CD14-positive monocyte (primary cell): ENCODE measurements around the gene TTC12. TPM values are rescaled to one million over a fixed set of nuclear protein-coding genes. Genes with fewer than 3 reads are reported as not detected.

Experiments used
- DNase-seq, 3 donors: peaks; one replicate each; pipeline ENCODE4 v3.0.0-alpha.2; 2011 to 2022
- H2AFZ ChIP-seq: 2 replicates; pipeline ENCODE4 v1.6.0; 2012; ENCODE audit warnings: mild to moderate bottlenecking, low read depth, low read length, inconsistent platforms; ENCODE audit not compliant: insufficient read depth, poor library complexity, severe bottlenecking
- H3K27ac ChIP-seq, 2 donors: 1 replicate in 1 of 2; 2 replicates in 1 of 2; pipeline ENCODE4 v1.5.1; 2012 to 2013; ENCODE audit warnings: low read length in 2 of 2, control low read depth in 1 of 2, inconsistent platforms in 1 of 2, low read depth in 1 of 2, mild to moderate bottlenecking in 1 of 2
- H3K27me3 ChIP-seq, 2 donors: one replicate each; pipeline versions ENCODE4 v1.6.0 to v1.6.1; 2011 to 2013; ENCODE audit warnings: low read length in 2 of 2; ENCODE audit not compliant: control insufficient read depth in 2 of 2, insufficient read depth in 2 of 2
- H3K36me3 ChIP-seq, 2 donors: replicated peaks in 1 of 2; 1 replicate in 1 of 2; 2 replicates in 1 of 2; pipeline versions ENCODE4 v1.5.1 to v1.6.1; 2012 to 2013; ENCODE audit warnings: low read length in 2 of 2, control low read depth in 1 of 2, inconsistent platforms in 1 of 2, mild to moderate bottlenecking in 1 of 2; ENCODE audit not compliant: insufficient read depth in 2 of 2, control insufficient read depth in 1 of 2
- H3K4me1 ChIP-seq, 2 donors: 1 replicate in 1 of 2; 2 replicates in 1 of 2; pipeline versions ENCODE4 v1.5.1 to v1.6.1; 2012 to 2013; ENCODE audit warnings: low read length in 2 of 2, control low read depth in 1 of 2, inconsistent platforms in 1 of 2, mild to moderate bottlenecking in 1 of 2, moderate library complexity in 1 of 2; ENCODE audit not compliant: insufficient read depth in 2 of 2, control insufficient read depth in 1 of 2
- H3K4me2 ChIP-seq: replicated peaks from 2 replicates; pipeline ENCODE3; 2012; ENCODE audit warnings: low read length, moderate library complexity, mild to moderate bottlenecking; ENCODE audit not compliant: poor library complexity, severe bottlenecking; ENCODE audit errors: extremely low read depth
- H3K4me3 ChIP-seq, 3 experiments: fragments of 200-600 bp in 1 of 3; sonication (generic) in 1 of 3; replicated peaks in 1 of 3; 1 replicate in 2 of 3; 2 replicates in 1 of 3; pipeline ENCODE4 v1.5.1; 2011 to 2013; ENCODE audit warnings: low read length in 3 of 3, mild to moderate bottlenecking in 3 of 3, control low read depth in 2 of 3, low read depth in 2 of 3, inconsistent platforms in 1 of 3, moderate library complexity in 1 of 3
- H3K79me2 ChIP-seq: 2 replicates; pipeline ENCODE4 v1.6.0; 2012; ENCODE audit warnings: mild to moderate bottlenecking, control low read depth, inconsistent platforms, low read length, moderate library complexity; ENCODE audit not compliant: insufficient read depth
- H3K9ac ChIP-seq: 2 replicates; pipeline ENCODE4 v1.6.0; 2017; ENCODE audit warnings: low read length, mild to moderate bottlenecking; ENCODE audit not compliant: insufficient read depth, poor library complexity, severe bottlenecking
- H3K9me3 ChIP-seq, 2 donors: replicated peaks in 1 of 2; 1 replicate in 1 of 2; 2 replicates in 1 of 2; pipeline versions ENCODE4 v1.5.1 to v1.6.1; 2012 to 2013; ENCODE audit warnings: low read length in 2 of 2, control low read depth in 1 of 2; ENCODE audit not compliant: control insufficient read depth in 1 of 2, insufficient read depth in 1 of 2
- H4K20me1 ChIP-seq: 2 replicates; pipeline ENCODE4 v1.6.0; 2012; ENCODE audit warnings: mild to moderate bottlenecking, low read length, control low read depth, moderate library complexity; ENCODE audit not compliant: insufficient read depth
- H3K27ac Mint-ChIP-seq, 7 donors: one replicate each; pipeline ENCODE4 v1.8.0; 2020; ENCODE audit warnings: mild to moderate bottlenecking in 7 of 7, mixed read lengths in 7 of 7, moderate library complexity in 6 of 7, inconsistent platforms in 2 of 7
- H3K27me3 Mint-ChIP-seq, 3 donors: one replicate each; pipeline ENCODE4 v1.8.0; 2021 to 2022; ENCODE audit warnings: low read depth in 3 of 3, mild to moderate bottlenecking in 3 of 3, mixed read lengths in 3 of 3, moderate library complexity in 3 of 3, inconsistent platforms in 1 of 3
- H3K36me3 Mint-ChIP-seq, 2 donors: one replicate each; pipeline ENCODE4 v1.8.0; 2020; ENCODE audit warnings: mixed read lengths in 2 of 2, inconsistent platforms in 1 of 2, mild to moderate bottlenecking in 1 of 2
- H3K4me1 Mint-ChIP-seq: one replicate; pipeline ENCODE4 v1.8.0; 2020; ENCODE audit warnings: mild to moderate bottlenecking, mixed read lengths
- H3K4me3 Mint-ChIP-seq, 2 donors: one replicate each; pipeline ENCODE4 v1.8.0; 2020; ENCODE audit warnings: mild to moderate bottlenecking in 2 of 2, mixed read lengths in 2 of 2, moderate library complexity in 1 of 2
- H3K9me3 Mint-ChIP-seq, 7 donors: one replicate each; pipeline ENCODE4 v1.8.0; 2020 to 2022; ENCODE audit warnings: mixed read lengths in 7 of 7, mild to moderate bottlenecking in 6 of 7, moderate library complexity in 6 of 7, inconsistent platforms in 2 of 7
- WGBS: methylation state at CpG from one replicate; pipeline ENCODE4 v1.1.5; 2013; ENCODE audit warnings: missing lambda C conversion rate; ENCODE audit not compliant: insufficient coverage; 5-methylcytosine and 5-hydroxymethylcytosine counted together
- intact Hi-C, 2 donors: fragments of 100-400 bp; cut with micrococcal nuclease; formaldehyde crosslinking; loops; one replicate each; pipeline versions ENCODE4 v1.15.0 to v1.15.1; 2023
- polyA plus RNA-seq, 3 donors: library from polyadenylated mRNA; depleted of rRNA in 1 of 3; unstranded in 2 of 3; stranded (reverse) in 1 of 3; fragments of 300-500 nt in 2 of 3; fragments of >200 nt in 1 of 3; fragmentation: Illumina TruSeq in 2 of 3; gene quantifications; 1 replicate in 2 of 3; 2 replicates in 1 of 3; pipeline ENCODE4 v1.2.3, GENCODE V29; 2012 to 2021
- TF ChIP-seq, protein P1 (sequence below): fragments of 200-600 bp; IDR thresholded peaks from one replicate; pipeline ENCODE4 v1.8.0; 2022; ENCODE audit warnings: antibody characterized with exemption, mild to moderate bottlenecking

Gene TTC12
- polyA plus RNA-seq, 3 donors: 1.7 to 3.0 (median 2.4) TPM

DNA sequence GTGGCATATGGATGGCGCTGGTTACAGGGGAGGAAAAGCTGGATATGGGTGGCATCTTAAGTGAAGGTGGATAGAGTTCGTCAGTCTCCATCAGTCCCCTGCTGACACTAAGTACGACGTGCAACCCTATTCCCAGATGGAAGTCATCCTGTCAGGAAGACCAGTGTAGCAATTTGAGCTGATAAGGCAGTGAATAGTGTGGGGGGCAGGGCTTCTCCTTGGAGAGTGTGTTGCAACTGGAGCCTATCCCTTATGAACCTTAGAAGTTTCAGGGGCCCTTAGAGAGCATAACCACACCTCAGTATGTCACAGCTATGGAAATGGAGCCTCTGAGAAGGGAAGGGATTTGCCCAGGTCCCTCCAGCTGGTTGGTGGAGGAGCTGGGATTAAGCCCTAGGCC, 37.1 kb downstream of the TTC12 start:
- Histone ChIP-seq H3K79me2 (no peaks in the 10 kb centered on the region), H3K27ac (no peak overlapping the region), H3K9me3 (peaks cover 4 to 7% of the 10 kb centered on the region in 2 donors), H3K27me3 (no peaks in the 10 kb centered on the region), H3K4me1 (no peaks in the 10 kb centered on the region), H3K4me3 (no peak overlapping the region), H3K36me3 (no peaks in the 10 kb centered on the region), H3K4me2 (no peak overlapping the region), H4K20me1 (no peaks in the 10 kb centered on the region), H2AFZ (no peak overlapping the region), H3K9ac (no peak overlapping the region)
- H3K9me3 Mint-ChIP-seq: peaks cover 2 to 18% (median 10%) of the 10 kb centered on the region in 7 donors
- H3K4me3 Mint-ChIP-seq: no peak overlapping the region
- DNase-seq: no peak
- no CpG with 5 or more reads among the region's 4 CpGs for WGBS
- TF ChIP-seq, protein P1, sequence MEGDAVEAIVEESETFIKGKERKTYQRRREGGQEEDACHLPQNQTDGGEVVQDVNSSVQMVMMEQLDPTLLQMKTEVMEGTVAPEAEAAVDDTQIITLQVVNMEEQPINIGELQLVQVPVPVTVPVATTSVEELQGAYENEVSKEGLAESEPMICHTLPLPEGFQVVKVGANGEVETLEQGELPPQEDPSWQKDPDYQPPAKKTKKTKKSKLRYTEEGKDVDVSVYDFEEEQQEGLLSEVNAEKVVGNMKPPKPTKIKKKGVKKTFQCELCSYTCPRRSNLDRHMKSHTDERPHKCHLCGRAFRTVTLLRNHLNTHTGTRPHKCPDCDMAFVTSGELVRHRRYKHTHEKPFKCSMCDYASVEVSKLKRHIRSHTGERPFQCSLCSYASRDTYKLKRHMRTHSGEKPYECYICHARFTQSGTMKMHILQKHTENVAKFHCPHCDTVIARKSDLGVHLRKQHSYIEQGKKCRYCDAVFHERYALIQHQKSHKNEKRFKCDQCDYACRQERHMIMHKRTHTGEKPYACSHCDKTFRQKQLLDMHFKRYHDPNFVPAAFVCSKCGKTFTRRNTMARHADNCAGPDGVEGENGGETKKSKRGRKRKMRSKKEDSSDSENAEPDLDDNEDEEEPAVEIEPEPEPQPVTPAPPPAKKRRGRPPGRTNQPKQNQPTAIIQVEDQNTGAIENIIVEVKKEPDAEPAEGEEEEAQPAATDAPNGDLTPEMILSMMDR: no peak
- no peaks in the 10 kb centered on the region for H3K4me1 Mint-ChIP-seq
- peaks cover 3 to 15% of the 10 kb centered on the region in 2 donors for H3K36me3 Mint-ChIP-seq
- peaks cover 0 to 1% (median 0%) of the 10 kb centered on the region in 3 donors for H3K27me3 Mint-ChIP-seq
- intact Hi-C loops: no loop called here
- no peak overlapping the region for H3K27ac Mint-ChIP-seq

DNA sequence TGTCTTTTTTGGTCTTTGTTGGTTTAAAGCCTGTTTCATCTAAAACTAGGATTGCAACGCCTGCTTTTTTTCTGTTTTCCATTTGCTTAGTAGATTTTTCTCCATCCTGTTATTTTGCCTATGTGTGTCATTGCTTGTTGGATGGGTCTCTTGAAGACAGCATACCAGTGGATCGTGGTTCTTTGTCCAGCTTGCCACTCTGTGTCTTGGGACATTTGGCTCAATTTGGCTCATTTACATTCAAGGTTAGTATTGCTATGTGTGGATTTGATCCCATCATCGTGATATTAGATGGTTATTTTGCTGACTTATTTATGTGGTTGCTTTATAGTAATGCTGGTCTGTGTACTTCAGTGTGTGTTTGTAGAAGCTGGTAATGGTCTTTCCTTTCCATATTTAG, 41.8 kb downstream of the TTC12 start:
- Mint-ChIP-seq H3K4me1 (no peaks in the 10 kb centered on the region), H3K36me3 (peaks cover 21% of the 10 kb centered on the region in 2 donors), H3K4me3 (no peak overlapping the region), H3K9me3 (peaks cover 9 to 32% (median 21%) of the 10 kb centered on the region in 7 donors), H3K27me3 (no peaks in the 10 kb centered on the region), H3K27ac (no peak overlapping the region)
- no peaks in the 10 kb centered on the region for H3K27me3 ChIP-seq
- no peaks in the 10 kb centered on the region for H4K20me1 ChIP-seq
- H3K4me1 ChIP-seq: no peaks in the 10 kb centered on the region
- TF ChIP-seq, protein P1: no peak
- intact Hi-C loops: no loop called here
- DNase-seq: no peak
- H3K4me2 ChIP-seq: no peak overlapping the region
- 100% methylated on average over 1 of the region's 3 CpGs for WGBS
- no peak overlapping the region for H3K27ac ChIP-seq
- H3K9ac ChIP-seq: no peak overlapping the region
- H3K9me3 ChIP-seq: peaks cover 4 to 14% of the 10 kb centered on the region in 2 donors
- no peaks in the 10 kb centered on the region for H3K79me2 ChIP-seq
- H3K4me3 ChIP-seq: no peak overlapping the region
- H2AFZ ChIP-seq: no peak overlapping the region
- no peaks in the 10 kb centered on the region for H3K36me3 ChIP-seq
